Thyroid gland (tissue), 4 donors: Measurements from ENCODE around the gene MAP4.

Experiments used
- CTCF ChIP-seq, 6 experiments: fragments of 200-600 bp in 3 of 6; fragments of 450-650 bp in 3 of 6; sonication (generic) in 3 of 6; IDR thresholded peaks; one replicate each; pipeline ENCODE4 v1.5.1; 2016 to 2019; ENCODE audit warnings: antibody characterized with exemption in 6 of 6, mild to moderate bottlenecking in 2 of 6, inconsistent platforms in 1 of 6, moderate library complexity in 1 of 6
- POLR2A ChIP-seq, 2 donors: fragments of 450-650 bp; IDR thresholded peaks; one replicate each; pipeline ENCODE4 v1.6.1; 2017; ENCODE audit warnings: antibody characterized with exemption in 2 of 2, mild to moderate bottlenecking in 2 of 2, moderate library complexity in 1 of 2

GRCh38 chr3:47954567-47954966, 61.6 kb downstream of the MAP4 start:
- TF ChIP-seq CTCF (IDR thresholded peaks at IDR 0.05) (no peak), POLR2A (IDR thresholded peaks at IDR 0.05) (no peak)
